Measurements from ENCODE around the gene TDRD12.
"Not testable (repeated sequence)": the region's sequence is repeated elsewhere in the genome, so short reads cannot be mapped to it uniquely, and the experiment has no call there.

Gene TDRD12

GRCh38 chr19:32750441-32751055 is 31.0 kb downstream of the TDRD12 start:
- peak; percentile 17 to 22 for DNase-seq

- DNase-seq, result no peak
Observed at GRCh38 chr19:32751066-32751465, 31.5 kb downstream of the TDRD12 start.

- no peak for DNase-seq
Observed at GRCh38 chr19:32757189-32757588, 37.6 kb downstream of the TDRD12 start.

GRCh38 chr19:32765365-32765764 is 45.8 kb downstream of the TDRD12 start:
- DNase-seq, result not testable (repeated sequence)

GRCh38 chr19:32767951-32768679 is 48.5 kb downstream of the TDRD12 start:
- no peak for DNase-seq

- no peak for DNase-seq
Observed at GRCh38 chr19:32771596-32771995, 52.0 kb downstream of the TDRD12 start.

GRCh38 chr19:32773126-32773525 is 53.6 kb downstream of the TDRD12 start:
- no peak for DNase-seq

- no peak for DNase-seq
Observed at GRCh38 chr19:32779082-32779481, 59.5 kb downstream of the TDRD12 start.

GRCh38 chr19:32781280-32781679 is 61.7 kb downstream of the TDRD12 start:
- no peak for DNase-seq

- DNase-seq, result not testable (repeated sequence)
Observed at GRCh38 chr19:32782089-32782488, 62.5 kb downstream of the TDRD12 start.

- not testable (repeated sequence) for DNase-seq
Observed at GRCh38 chr19:32787161-32787813, 67.7 kb downstream of the TDRD12 start.

GRCh38 chr19:32787895-32788294 is 68.3 kb downstream of the TDRD12 start:
- not testable (repeated sequence) for DNase-seq

GRCh38 chr19:32789429-32789828 is 69.9 kb downstream of the TDRD12 start:
- DNase-seq, result no peak

GRCh38 chr19:32798201-32798600 is 78.6 kb downstream of the TDRD12 start:
- DNase-seq, result no peak

- DNase-seq, result no peak
Observed at GRCh38 chr19:32800191-32800590, 80.6 kb downstream of the TDRD12 start.

GRCh38 chr19:32800754-32801153 is 81.2 kb downstream of the TDRD12 start:
- DNase-seq, result no peak

- DNase-seq, result no peak
Observed at GRCh38 chr19:32802840-32803239, 83.3 kb downstream of the TDRD12 start.

GRCh38 chr19:32808236-32808635 is 88.7 kb downstream of the TDRD12 start:
- no peak for DNase-seq

- no peak for DNase-seq
Observed at GRCh38 chr19:32809254-32809653, 89.7 kb downstream of the TDRD12 start.

- no peak for DNase-seq
Observed at GRCh38 chr19:32809754-32810153, 90.2 kb downstream of the TDRD12 start.

- DNase-seq, result no peak
Observed at GRCh38 chr19:32810452-32810851, 90.9 kb downstream of the TDRD12 start.

GRCh38 chr19:32811151-32811550 is 91.6 kb downstream of the TDRD12 start:
- no peak for DNase-seq

GRCh38 chr19:32812036-32812435 is 92.5 kb downstream of the TDRD12 start:
- no peak for DNase-seq

- no peak for DNase-seq
Observed at GRCh38 chr19:32812571-32812970, 93.0 kb downstream of the TDRD12 start.

Data from Kasumi-1 (cell line).